ENCODE results near the gene TTLL11. TPM values are rescaled to one million over a fixed set of nuclear protein-coding genes. Genes with fewer than 3 reads are reported as not detected.

Gene TTLL11
- polyA plus RNA-seq, 1 donor from 2014 or later, result 8.0 TPM

DNA sequence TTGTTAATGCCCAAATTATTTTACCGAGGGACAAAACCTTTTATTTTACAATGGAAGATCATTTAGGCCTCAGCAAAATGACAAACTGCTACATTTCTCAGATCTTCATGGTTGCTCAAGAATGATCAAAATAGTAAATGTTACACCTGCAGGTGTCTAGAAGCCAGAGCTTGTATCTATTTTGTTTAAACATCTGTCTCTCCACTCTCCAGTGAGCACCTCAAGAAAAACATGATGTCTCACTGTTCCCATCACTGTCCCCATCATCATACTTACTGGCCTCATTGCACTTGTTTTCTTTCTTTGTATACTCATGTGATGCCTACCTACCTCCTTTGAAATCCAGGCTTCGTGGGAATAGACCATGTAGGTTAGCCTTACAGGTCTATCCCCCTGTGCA lies 149.6 kb downstream of the TTLL11 start:
- Histone ChIP-seq H3K4me3 (ENCODE audit: low read length) (no peak overlapping the region), H3F3A (ENCODE audit: insufficient read depth, low read length, poor library complexity, severe bottlenecking) (no peaks in the 10 kb centered on the region), H3K79me2 (replicated peaks; ENCODE audit: insufficient read depth, low read length) (no peaks in the 10 kb centered on the region), H3K9me3 (ENCODE audit: low read length) (no peaks in the 10 kb centered on the region), H3K4me2 (ENCODE audit: low read length) (no peak overlapping the region), H3K27ac (ENCODE audit: low read length) (no peak overlapping the region), H2AFZ (ENCODE audit: low read depth, low read length) (no peak overlapping the region), H3K36me3 (ENCODE audit: insufficient read depth, low read length) (no peaks in the 10 kb centered on the region), H3K9me2 (ENCODE audit: insufficient read depth, low read length) (no peaks in the 10 kb centered on the region), H3K9ac (ENCODE audit: low read length) (no peak overlapping the region), H4K20me1 (ENCODE audit: insufficient read depth) (no peaks in the 10 kb centered on the region), H3K27me3 (ENCODE audit: insufficient read depth, low read depth, low read length) (no peaks in the 10 kb centered on the region)
- TF ChIP-seq SMC3 (conservative IDR thresholded peaks at IDR 0.05; ENCODE audit: poor library complexity), result no peak
- no peak for TF ChIP-seq MXI1 (conservative IDR thresholded peaks at IDR 0.05; ENCODE audit: poor library complexity, severe bottlenecking)
- no peak for TF ChIP-seq EZH2 (IDR thresholded peaks at IDR 0.05; ENCODE audit: borderline replicate concordance, insufficient read depth, low read length, poor library complexity, severe bottlenecking)
- TF ChIP-seq, protein P1, sequence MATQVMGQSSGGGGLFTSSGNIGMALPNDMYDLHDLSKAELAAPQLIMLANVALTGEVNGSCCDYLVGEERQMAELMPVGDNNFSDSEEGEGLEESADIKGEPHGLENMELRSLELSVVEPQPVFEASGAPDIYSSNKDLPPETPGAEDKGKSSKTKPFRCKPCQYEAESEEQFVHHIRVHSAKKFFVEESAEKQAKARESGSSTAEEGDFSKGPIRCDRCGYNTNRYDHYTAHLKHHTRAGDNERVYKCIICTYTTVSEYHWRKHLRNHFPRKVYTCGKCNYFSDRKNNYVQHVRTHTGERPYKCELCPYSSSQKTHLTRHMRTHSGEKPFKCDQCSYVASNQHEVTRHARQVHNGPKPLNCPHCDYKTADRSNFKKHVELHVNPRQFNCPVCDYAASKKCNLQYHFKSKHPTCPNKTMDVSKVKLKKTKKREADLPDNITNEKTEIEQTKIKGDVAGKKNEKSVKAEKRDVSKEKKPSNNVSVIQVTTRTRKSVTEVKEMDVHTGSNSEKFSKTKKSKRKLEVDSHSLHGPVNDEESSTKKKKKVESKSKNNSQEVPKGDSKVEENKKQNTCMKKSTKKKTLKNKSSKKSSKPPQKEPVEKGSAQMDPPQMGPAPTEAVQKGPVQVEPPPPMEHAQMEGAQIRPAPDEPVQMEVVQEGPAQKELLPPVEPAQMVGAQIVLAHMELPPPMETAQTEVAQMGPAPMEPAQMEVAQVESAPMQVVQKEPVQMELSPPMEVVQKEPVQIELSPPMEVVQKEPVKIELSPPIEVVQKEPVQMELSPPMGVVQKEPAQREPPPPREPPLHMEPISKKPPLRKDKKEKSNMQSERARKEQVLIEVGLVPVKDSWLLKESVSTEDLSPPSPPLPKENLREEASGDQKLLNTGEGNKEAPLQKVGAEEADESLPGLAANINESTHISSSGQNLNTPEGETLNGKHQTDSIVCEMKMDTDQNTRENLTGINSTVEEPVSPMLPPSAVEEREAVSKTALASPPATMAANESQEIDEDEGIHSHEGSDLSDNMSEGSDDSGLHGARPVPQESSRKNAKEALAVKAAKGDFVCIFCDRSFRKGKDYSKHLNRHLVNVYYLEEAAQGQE (IDR thresholded peaks at IDR 0.05; ENCODE audit: borderline replicate concordance), result no peak
- no peak for TF ChIP-seq RAD21 (conservative IDR thresholded peaks at IDR 0.05)
- TF ChIP-seq EP300 (conservative IDR thresholded peaks at IDR 0.05; ENCODE audit: poor library complexity, severe bottlenecking), result no peak
- no peak for TF ChIP-seq TAF1 (IDR thresholded peaks at IDR 0.05; ENCODE audit: low read depth)
- TF ChIP-seq, protein P2, sequence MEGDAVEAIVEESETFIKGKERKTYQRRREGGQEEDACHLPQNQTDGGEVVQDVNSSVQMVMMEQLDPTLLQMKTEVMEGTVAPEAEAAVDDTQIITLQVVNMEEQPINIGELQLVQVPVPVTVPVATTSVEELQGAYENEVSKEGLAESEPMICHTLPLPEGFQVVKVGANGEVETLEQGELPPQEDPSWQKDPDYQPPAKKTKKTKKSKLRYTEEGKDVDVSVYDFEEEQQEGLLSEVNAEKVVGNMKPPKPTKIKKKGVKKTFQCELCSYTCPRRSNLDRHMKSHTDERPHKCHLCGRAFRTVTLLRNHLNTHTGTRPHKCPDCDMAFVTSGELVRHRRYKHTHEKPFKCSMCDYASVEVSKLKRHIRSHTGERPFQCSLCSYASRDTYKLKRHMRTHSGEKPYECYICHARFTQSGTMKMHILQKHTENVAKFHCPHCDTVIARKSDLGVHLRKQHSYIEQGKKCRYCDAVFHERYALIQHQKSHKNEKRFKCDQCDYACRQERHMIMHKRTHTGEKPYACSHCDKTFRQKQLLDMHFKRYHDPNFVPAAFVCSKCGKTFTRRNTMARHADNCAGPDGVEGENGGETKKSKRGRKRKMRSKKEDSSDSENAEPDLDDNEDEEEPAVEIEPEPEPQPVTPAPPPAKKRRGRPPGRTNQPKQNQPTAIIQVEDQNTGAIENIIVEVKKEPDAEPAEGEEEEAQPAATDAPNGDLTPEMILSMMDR (IDR thresholded peaks at IDR 0.05; ENCODE audit: poor library complexity, severe bottlenecking), result no peak
- TF ChIP-seq POLR2AphosphoS5 (IDR thresholded peaks at IDR 0.05), result no peak

DNA sequence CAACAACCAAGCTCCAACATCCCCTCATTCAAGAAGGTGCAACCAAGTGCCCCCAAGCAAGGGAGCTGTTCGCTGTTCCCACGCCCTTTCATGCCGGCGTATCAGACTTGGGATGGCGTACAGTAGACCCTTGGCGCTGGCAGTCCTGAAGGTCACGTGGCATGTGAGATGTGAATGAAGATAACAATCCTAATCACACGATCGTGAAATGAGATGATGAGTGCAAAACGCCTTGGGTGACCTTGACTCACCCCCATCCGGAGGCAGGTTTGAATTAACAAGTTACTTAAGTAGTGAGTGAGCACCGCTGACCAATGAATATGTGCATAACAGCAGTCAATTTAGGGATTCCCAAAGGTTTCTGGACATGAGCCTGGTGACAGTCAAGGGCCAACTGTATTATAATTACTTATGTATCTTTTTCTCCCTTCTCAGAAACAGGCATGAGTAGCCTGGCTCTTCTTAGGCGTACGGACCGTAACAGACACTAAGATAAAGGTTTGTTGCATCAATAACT lies 150.2 kb downstream of the TTLL11 start:
- no peak for TF ChIP-seq SMC3 (conservative IDR thresholded peaks at IDR 0.05; ENCODE audit: poor library complexity)
- TF ChIP-seq TAF1 (IDR thresholded peaks at IDR 0.05; ENCODE audit: low read depth), result no peak
- no peak for TF ChIP-seq RAD21 (conservative IDR thresholded peaks at IDR 0.05)
- no peak for TF ChIP-seq POLR2AphosphoS5 (IDR thresholded peaks at IDR 0.05)
- no peak for TF ChIP-seq MXI1 (conservative IDR thresholded peaks at IDR 0.05; ENCODE audit: poor library complexity, severe bottlenecking)
- TF ChIP-seq EZH2 (IDR thresholded peaks at IDR 0.05; ENCODE audit: borderline replicate concordance, insufficient read depth, low read length, poor library complexity, severe bottlenecking), result no peak
- TF ChIP-seq, protein P1 (IDR thresholded peaks at IDR 0.05; ENCODE audit: borderline replicate concordance), result no peak
- TF ChIP-seq EP300 (conservative IDR thresholded peaks at IDR 0.05; ENCODE audit: poor library complexity, severe bottlenecking), result no peak
- TF ChIP-seq, protein P2 (IDR thresholded peaks at IDR 0.05; ENCODE audit: poor library complexity, severe bottlenecking), result no peak
- no peaks in the 10 kb centered on the region for H3K27me3 ChIP-seq (ENCODE audit: insufficient read depth, low read depth, low read length)
- H3K9me3 ChIP-seq (ENCODE audit: low read length), result no peaks in the 10 kb centered on the region
- H3K9me2 ChIP-seq (ENCODE audit: insufficient read depth, low read length), result no peaks in the 10 kb centered on the region
- H3K4me2 ChIP-seq (ENCODE audit: low read length), result no peak overlapping the region
- H3K36me3 ChIP-seq (ENCODE audit: insufficient read depth, low read length), result no peaks in the 10 kb centered on the region
- H4K20me1 ChIP-seq (ENCODE audit: insufficient read depth), result no peaks in the 10 kb centered on the region
- H3K79me2 ChIP-seq (replicated peaks; ENCODE audit: insufficient read depth, low read length), result no peaks in the 10 kb centered on the region
- no peak overlapping the region for H3K4me3 ChIP-seq (ENCODE audit: low read length)
- no peaks in the 10 kb centered on the region for H3F3A ChIP-seq (ENCODE audit: insufficient read depth, low read length, poor library complexity, severe bottlenecking)
- no peak overlapping the region for H3K9ac ChIP-seq (ENCODE audit: low read length)
- H2AFZ ChIP-seq (ENCODE audit: low read depth, low read length), result no peak overlapping the region
- H3K27ac ChIP-seq (ENCODE audit: low read length), result no peak overlapping the region
